ENCODE data around the gene TRPM4.

- TF ChIP-seq REST (IDR thresholded peaks at IDR 0.05; ENCODE audit: low read depth), result no peak
- no peak for TF ChIP-seq FOXM1 (IDR thresholded peaks at IDR 0.05; ENCODE audit: borderline replicate concordance, low read depth)
- no peak for TF ChIP-seq MAX (IDR thresholded peaks at IDR 0.05)
- no peak for TF ChIP-seq NFIC (IDR thresholded peaks at IDR 0.05)
- TF ChIP-seq TAF1 (IDR thresholded peaks at IDR 0.05; ENCODE audit: low read depth), result no peak; the same call in 1 of the 2 replicates
- no peak for TF ChIP-seq CREB1 (IDR thresholded peaks at IDR 0.05; ENCODE audit: low read depth)
- no peak for TF ChIP-seq EGR1 (IDR thresholded peaks at IDR 0.05)
- TF ChIP-seq YY1 (IDR thresholded peaks at IDR 0.05; ENCODE audit: low read depth), result no peak
- TF ChIP-seq EP300 (IDR thresholded peaks at IDR 0.05; ENCODE audit: borderline replicate concordance), result no peak
- TF ChIP-seq TCF12 (IDR thresholded peaks at IDR 0.05; ENCODE audit: low read depth), result no peak
- no peak for TF ChIP-seq ZBTB7A (IDR thresholded peaks at IDR 0.05; ENCODE audit: low read depth)
Measured at GRCh38 chr19:49150944-49151243, 6.7 kb upstream of the TRPM4 start.
